ENCODE measurements around the gene TPST2.

Gene TPST2

GRCh38 chr22:26479792-26480610, 109.9 kb downstream of the TPST2 start:
- in situ Hi-C loops (cut with MboI; ENCODE audit: low sequenced_read_pairs) = no loop called here

GRCh38 chr22:26479043-26479791, 110.7 kb downstream of the TPST2 start:
- in situ Hi-C loops (cut with MboI; ENCODE audit: low sequenced_read_pairs) = no loop called here

GRCh38 chr22:26477341-26477731, 112.6 kb downstream of the TPST2 start:
- in situ Hi-C loops (cut with MboI; ENCODE audit: low sequenced_read_pairs) = no loop called here

GRCh38 chr22:26476705-26477340, 113.1 kb downstream of the TPST2 start:
- in situ Hi-C loops (cut with MboI; ENCODE audit: low sequenced_read_pairs) = no loop called here

GRCh38 chr22:26474682-26475081, 115.2 kb downstream of the TPST2 start:
- in situ Hi-C loops (cut with MboI; ENCODE audit: low sequenced_read_pairs) = no loop called here
